Astrocyte (in vitro differentiated cells and primary cell): ENCODE measurements around the gene SREBF1. TPM values are rescaled to one million over a fixed set of nuclear protein-coding genes. Genes with fewer than 3 reads are reported as not detected.

Source experiments
- DNase-seq: peaks from one replicate; pipeline ENCODE4 v3.0.0-alpha.2; 2010; ENCODE audit warnings: low read depth
- FAIRE-seq: peaks from 2 replicates; lab custom pipeline; 2011; peaks lifted over from hg19 to GRCh38; lab: Jason Lieb, UNC
- H2AFZ ChIP-seq: 2 replicates; pipeline ENCODE4 v1.6.0; 2012; ENCODE audit warnings: low read depth, low read length, inconsistent platforms
- H3K27ac ChIP-seq: 2 replicates; pipeline ENCODE4 v1.5.1; 2011; ENCODE audit warnings: low read depth, low read length, inconsistent platforms
- H3K27me3 ChIP-seq: 2 replicates; pipeline ENCODE4 v1.6.0; 2011; ENCODE audit warnings: low read length, inconsistent platforms; ENCODE audit not compliant: insufficient read depth
- H3K36me3 ChIP-seq: 2 replicates; pipeline ENCODE4 v1.5.1; 2011; ENCODE audit warnings: low read length, inconsistent platforms; ENCODE audit not compliant: insufficient read depth
- H3K4me1 ChIP-seq: 2 replicates; pipeline ENCODE4 v1.5.1; 2011; ENCODE audit warnings: low read length, inconsistent platforms; ENCODE audit not compliant: insufficient read depth
- H3K4me2 ChIP-seq: 2 replicates; pipeline ENCODE4 v1.6.0; 2012; ENCODE audit warnings: low read length, inconsistent platforms
- H3K4me3 ChIP-seq: 2 replicates; pipeline ENCODE4 v1.5.1; 2011; ENCODE audit warnings: low read depth, mild to moderate bottlenecking, low read length, inconsistent platforms; ENCODE audit not compliant: insufficient read depth
- H3K79me2 ChIP-seq: 2 replicates; pipeline ENCODE4 v1.6.0; 2012; ENCODE audit warnings: mild to moderate bottlenecking, low read length, inconsistent platforms; ENCODE audit not compliant: insufficient read depth
- H3K9ac ChIP-seq: 2 replicates; pipeline ENCODE4 v1.6.0; 2012; ENCODE audit warnings: mild to moderate bottlenecking, low read length, inconsistent platforms
- H3K9me3 ChIP-seq: 2 replicates; pipeline ENCODE4 v1.5.1; 2012; ENCODE audit warnings: low read depth, mild to moderate bottlenecking, low read length, inconsistent platforms; ENCODE audit not compliant: insufficient read depth
- H4K20me1 ChIP-seq: 2 replicates; pipeline ENCODE4 v1.6.0; 2012; ENCODE audit warnings: low read length, inconsistent platforms; ENCODE audit not compliant: insufficient read depth
- H3K27ac Mint-ChIP-seq: one replicate; pipeline ENCODE4 v1.8.0; 2021; ENCODE audit warnings: mild to moderate bottlenecking, mixed read lengths; ENCODE audit not compliant: unreplicated experiment
- H3K27me3 Mint-ChIP-seq: one replicate; pipeline ENCODE4 v1.8.0; 2021; ENCODE audit warnings: low read depth, mixed read lengths; ENCODE audit not compliant: unreplicated experiment
- H3K36me3 Mint-ChIP-seq: one replicate; pipeline ENCODE4 v1.8.0; 2021; ENCODE audit warnings: low read depth, mixed read lengths; ENCODE audit not compliant: unreplicated experiment
- H3K4me1 Mint-ChIP-seq: one replicate; pipeline ENCODE4 v1.8.0; 2021; ENCODE audit warnings: low read depth, mixed read lengths; ENCODE audit not compliant: unreplicated experiment
- H3K4me3 Mint-ChIP-seq: one replicate; pipeline ENCODE4 v1.8.0; 2021; ENCODE audit warnings: mild to moderate bottlenecking, moderate library complexity, mixed read lengths; ENCODE audit not compliant: unreplicated experiment
- H3K9me3 Mint-ChIP-seq: one replicate; pipeline ENCODE4 v1.8.0; 2021; ENCODE audit warnings: mild to moderate bottlenecking, mixed read lengths; ENCODE audit not compliant: unreplicated experiment
- EZH2 ChIP-seq: IDR thresholded peaks from 2 replicates; pipeline ENCODE4 v1.6.1; 2012; ENCODE audit warnings: mild to moderate bottlenecking, low read length, inconsistent platforms; ENCODE audit not compliant: insufficient read depth
- total RNA-seq: library from RNA; stranded (reverse); gene quantifications from 2 replicates; pipeline ENCODE4 v1.2.1, GENCODE V29; 2021
- TF ChIP-seq, protein P1 (sequence below): IDR thresholded peaks from 2 replicates; pipeline ENCODE4 v1.5.1; 2011; ENCODE audit warnings: low read depth, mild to moderate bottlenecking, inconsistent platforms, low read length, moderate library complexity; ENCODE audit not compliant: insufficient read depth

The SREBF1 gene
- total RNA-seq, 1 donor from 2014 or later, result 65.6 TPM

DNA sequence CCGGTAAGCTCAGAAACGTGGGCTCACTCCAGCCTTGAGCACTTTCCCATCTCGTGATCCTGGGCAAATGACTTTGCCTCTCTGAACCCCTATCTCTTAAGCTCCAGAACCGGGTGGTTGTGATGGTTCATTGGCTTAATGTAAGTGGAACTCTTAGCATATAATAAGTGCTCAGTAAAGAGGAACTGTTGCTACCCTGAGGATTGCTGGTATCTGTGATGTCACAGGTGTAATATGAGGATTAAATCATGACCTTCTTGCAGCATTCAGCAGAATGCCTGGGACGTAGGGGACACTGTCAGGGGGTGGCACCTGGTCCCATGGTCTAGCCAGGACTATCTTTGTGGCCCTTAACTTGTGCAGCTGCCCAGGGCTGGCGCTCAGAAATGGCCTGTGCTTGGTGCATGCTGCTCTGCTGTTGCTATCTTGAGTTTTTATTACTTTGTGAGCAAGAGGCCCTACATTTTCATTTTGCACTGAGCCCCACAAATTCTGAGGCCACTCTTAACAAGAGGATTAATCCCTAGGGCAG is 68.8 kb downstream of the SREBF1 start:
- FAIRE-seq (no peak), DNase-seq (no peak)
- Histone ChIP-seq H2AFZ (no peak overlapping the region), H3K79me2 (peaks cover 68% of the 10 kb centered on the region), H3K36me3 (no peaks in the 10 kb centered on the region), H3K4me2 (no peak overlapping the region), H3K9ac (no peak overlapping the region), H3K4me1 (peaks cover 16% of the 10 kb centered on the region), H3K27ac (no peak overlapping the region), H3K4me3 (no peak overlapping the region), H4K20me1 (peaks cover 87% of the 10 kb centered on the region), H3K9me3 (no peaks in the 10 kb centered on the region), H3K27me3 (no peaks in the 10 kb centered on the region)
- Mint-ChIP-seq H3K9me3 (no peaks in the 10 kb centered on the region), H3K27me3 (no peaks in the 10 kb centered on the region), H3K36me3 (peaks cover 9% of the 10 kb centered on the region), H3K4me3 (peak overlapping the region; percentile 14), H3K4me1 (peaks cover 65% of the 10 kb centered on the region), H3K27ac (no peak overlapping the region)
- TF ChIP-seq, protein P1, sequence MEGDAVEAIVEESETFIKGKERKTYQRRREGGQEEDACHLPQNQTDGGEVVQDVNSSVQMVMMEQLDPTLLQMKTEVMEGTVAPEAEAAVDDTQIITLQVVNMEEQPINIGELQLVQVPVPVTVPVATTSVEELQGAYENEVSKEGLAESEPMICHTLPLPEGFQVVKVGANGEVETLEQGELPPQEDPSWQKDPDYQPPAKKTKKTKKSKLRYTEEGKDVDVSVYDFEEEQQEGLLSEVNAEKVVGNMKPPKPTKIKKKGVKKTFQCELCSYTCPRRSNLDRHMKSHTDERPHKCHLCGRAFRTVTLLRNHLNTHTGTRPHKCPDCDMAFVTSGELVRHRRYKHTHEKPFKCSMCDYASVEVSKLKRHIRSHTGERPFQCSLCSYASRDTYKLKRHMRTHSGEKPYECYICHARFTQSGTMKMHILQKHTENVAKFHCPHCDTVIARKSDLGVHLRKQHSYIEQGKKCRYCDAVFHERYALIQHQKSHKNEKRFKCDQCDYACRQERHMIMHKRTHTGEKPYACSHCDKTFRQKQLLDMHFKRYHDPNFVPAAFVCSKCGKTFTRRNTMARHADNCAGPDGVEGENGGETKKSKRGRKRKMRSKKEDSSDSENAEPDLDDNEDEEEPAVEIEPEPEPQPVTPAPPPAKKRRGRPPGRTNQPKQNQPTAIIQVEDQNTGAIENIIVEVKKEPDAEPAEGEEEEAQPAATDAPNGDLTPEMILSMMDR, result no peak
- no peak for TF ChIP-seq EZH2

DNA sequence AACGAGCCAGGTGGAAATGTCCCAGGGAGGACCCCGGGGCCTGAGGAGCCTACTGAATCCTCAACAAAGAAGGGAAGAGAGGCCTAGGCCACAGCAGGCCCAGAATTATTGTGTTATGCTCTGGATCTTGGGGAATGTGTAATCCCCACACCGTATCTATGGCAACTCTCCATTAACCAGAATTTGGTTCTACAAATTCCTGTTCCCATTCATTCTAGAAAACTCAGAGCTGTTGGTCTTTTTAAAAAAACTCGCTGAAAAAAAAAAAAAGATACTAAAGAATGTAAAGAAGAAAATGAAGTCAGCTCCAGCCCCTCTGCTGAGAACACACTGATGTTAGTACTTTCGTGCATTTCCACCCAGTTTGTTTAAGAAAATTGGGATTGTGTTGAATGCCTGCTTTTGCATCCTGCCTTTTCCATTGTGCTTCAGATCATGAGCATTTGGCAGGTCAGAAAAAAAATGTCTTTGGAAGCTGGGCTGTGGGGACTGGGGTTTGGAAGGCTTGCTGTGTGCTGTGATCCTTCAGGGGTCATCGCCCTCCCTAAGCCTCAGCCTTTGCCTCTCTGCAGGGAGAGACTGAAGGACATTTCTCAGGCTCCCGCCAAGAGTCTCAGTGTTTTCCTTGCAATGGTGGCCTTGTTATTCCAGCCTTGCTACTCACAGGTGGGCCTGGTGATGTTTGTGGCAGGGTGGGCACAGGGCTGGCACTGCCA is 69.5 kb downstream of the SREBF1 start:
- Mint-ChIP-seq H3K36me3 (peaks cover 4% of the 10 kb centered on the region), H3K27ac (no peak overlapping the region), H3K9me3 (no peaks in the 10 kb centered on the region), H3K4me1 (peaks cover 64% of the 10 kb centered on the region), H3K4me3 (peak overlapping the region; percentile 14), H3K27me3 (no peaks in the 10 kb centered on the region)
- Histone ChIP-seq H3K4me2 (no peak overlapping the region), H3K4me3 (no peak overlapping the region), H2AFZ (no peak overlapping the region), H3K9ac (no peak overlapping the region), H3K27ac (no peak overlapping the region), H3K27me3 (no peaks in the 10 kb centered on the region), H3K36me3 (no peaks in the 10 kb centered on the region), H3K9me3 (no peaks in the 10 kb centered on the region), H4K20me1 (peaks cover 88% of the 10 kb centered on the region), H3K79me2 (peaks cover 63% of the 10 kb centered on the region), H3K4me1 (peaks cover 16% of the 10 kb centered on the region)
- DNase-seq (peak; percentile 61), FAIRE-seq (no peak)
- TF ChIP-seq EZH2, result no peak
- TF ChIP-seq, protein P1, result no peak

DNA sequence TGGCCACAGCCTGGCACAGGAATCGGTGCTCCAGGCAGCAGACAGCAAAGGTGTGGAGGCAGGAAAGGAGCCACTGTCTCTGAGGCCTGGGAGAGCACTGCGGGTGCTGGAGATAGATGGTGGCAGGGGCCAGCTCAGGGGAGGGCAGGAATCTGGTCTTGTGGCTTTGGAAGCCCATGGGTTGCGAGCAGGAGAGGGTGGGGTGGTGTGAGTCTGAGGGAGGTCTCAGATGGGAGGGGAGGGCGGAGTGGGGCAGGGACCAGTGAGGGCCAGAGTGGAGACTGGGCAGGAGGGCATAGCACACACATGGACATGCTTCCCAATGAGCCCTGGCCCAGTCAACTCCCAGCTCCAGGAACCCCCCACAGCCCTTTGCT is 70.1 kb downstream of the SREBF1 start:
- H3K27me3 Mint-ChIP-seq, result no peaks in the 10 kb centered on the region
- peaks cover 67% of the 10 kb centered on the region for H3K4me1 Mint-ChIP-seq
- no peak overlapping the region for H3K4me3 Mint-ChIP-seq
- H3K36me3 Mint-ChIP-seq, result peaks cover 1% of the 10 kb centered on the region
- no peak overlapping the region for H3K27ac ChIP-seq
- no peaks in the 10 kb centered on the region for H3K27me3 ChIP-seq
- peak overlapping the region; percentile 77 for H3K27ac Mint-ChIP-seq
- no peaks in the 10 kb centered on the region for H3K9me3 Mint-ChIP-seq
- H3K79me2 ChIP-seq, result peaks cover 61% of the 10 kb centered on the region
- H3K36me3 ChIP-seq, result no peaks in the 10 kb centered on the region
- TF ChIP-seq, protein P1, result no peak
- TF ChIP-seq EZH2, result no peak
- FAIRE-seq (no peak), DNase-seq (no peak)
- peaks cover 16% of the 10 kb centered on the region for H3K4me1 ChIP-seq
- no peak overlapping the region for H3K4me3 ChIP-seq
- H3K9me3 ChIP-seq, result no peaks in the 10 kb centered on the region
- H3K9ac ChIP-seq, result no peak overlapping the region
- H4K20me1 ChIP-seq, result peaks cover 88% of the 10 kb centered on the region
- no peak overlapping the region for H2AFZ ChIP-seq
- H3K4me2 ChIP-seq, result no peak overlapping the region
